Fibroblast of lung (primary cell): ENCODE results near the gene GNAL. TPM values are rescaled to one million over a fixed set of nuclear protein-coding genes. Genes with fewer than 3 reads are reported as not detected.
"Not testable (repeated sequence)": the region's sequence is repeated elsewhere in the genome, so short reads cannot be mapped to it uniquely, and the experiment has no call there.

Experiments used
- DNase-seq, 2 donors: peaks; one replicate each; pipeline versions ENCODE4 v3.0.0 to v3.0.0-alpha.2; 2010; ENCODE audit warnings: low read depth in 2 of 2
- H2AFZ ChIP-seq: 2 replicates; pipeline ENCODE4 v1.5.1; 2012; ENCODE audit warnings: low read length, control low read depth, inconsistent platforms
- H3K27ac ChIP-seq: 2 replicates; pipeline ENCODE4 v1.5.1; 2011; ENCODE audit warnings: low read length, control low read depth; ENCODE audit not compliant: insufficient read depth
- H3K27me3 ChIP-seq: 2 replicates; pipeline ENCODE4 v1.5.1; 2011; ENCODE audit warnings: mild to moderate bottlenecking, low read length; ENCODE audit not compliant: control insufficient read depth, insufficient read depth
- H3K36me3 ChIP-seq: 2 replicates; pipeline ENCODE4 v1.5.1; 2011; ENCODE audit warnings: low read length; ENCODE audit not compliant: control insufficient read depth, insufficient read depth
- H3K4me1 ChIP-seq: 2 replicates; pipeline ENCODE4 v1.5.1; 2011; ENCODE audit warnings: low read length; ENCODE audit not compliant: control insufficient read depth, insufficient read depth; ENCODE audit errors: extremely low read depth
- H3K4me2 ChIP-seq: 2 replicates; pipeline ENCODE4 v1.5.1; 2011; ENCODE audit warnings: low read length, control low read depth; ENCODE audit not compliant: insufficient read depth; ENCODE audit errors: extremely low read depth
- H3K4me3 ChIP-seq, 4 experiments: fragments of 200-600 bp in 1 of 4; sonication (generic) in 1 of 4; replicated peaks in 1 of 4; 2 replicates each; pipeline ENCODE4 v1.5.1; 2011 to 2016; ENCODE audit warnings: low read length in 4 of 4, low read depth in 3 of 4, mild to moderate bottlenecking in 3 of 4, control low read depth in 2 of 4, inconsistent platforms in 1 of 4, mixed read lengths in 1 of 4; ENCODE audit not compliant: insufficient read depth in 1 of 4; ENCODE audit errors: control extremely low read depth in 1 of 4
- H3K79me2 ChIP-seq: 2 replicates; pipeline ENCODE4 v1.5.1; 2012; ENCODE audit warnings: mild to moderate bottlenecking, low read length, inconsistent platforms; ENCODE audit not compliant: control insufficient read depth, insufficient read depth
- H3K9ac ChIP-seq: 2 replicates; pipeline ENCODE4 v1.5.1; 2011; ENCODE audit warnings: mild to moderate bottlenecking, low read length, control low read depth; ENCODE audit not compliant: insufficient read depth
- H3K9me3 ChIP-seq: 2 replicates; pipeline ENCODE4 v1.5.1; 2012; ENCODE audit warnings: low read depth, low read length; ENCODE audit not compliant: control insufficient read depth, insufficient read depth
- H4K20me1 ChIP-seq: 2 replicates; pipeline ENCODE4 v1.5.1; 2011; ENCODE audit warnings: low read length; ENCODE audit not compliant: control insufficient read depth, insufficient read depth; ENCODE audit errors: extremely low read depth
- CTCF ChIP-seq, 2 donors: IDR thresholded peaks in 1 of 2; conservative IDR thresholded peaks in 1 of 2; 1 replicate in 1 of 2; 2 replicates in 1 of 2; pipeline ENCODE4 v1.5.1; 2011 to 2012; ENCODE audit warnings: low read length in 2 of 2, control low read depth in 1 of 2, inconsistent platforms in 1 of 2, low read depth in 1 of 2, mild to moderate bottlenecking in 1 of 2
- EZH2 ChIP-seq: IDR thresholded peaks from 2 replicates; pipeline ENCODE4 v1.5.1; 2012; ENCODE audit warnings: low read length, control low read depth, mild to moderate bottlenecking; ENCODE audit errors: missing control alignments
- polyA plus RNA-seq, 2 donors: library from polyadenylated mRNA; depleted of rRNA in 1 of 2; stranded (reverse) in 1 of 2; unstranded in 1 of 2; fragments of >200 nt; gene quantifications; 2 replicates each; pipeline ENCODE4 v1.2.1, GENCODE V29; 2011 to 2012; ENCODE audit warnings: missing spikeins in 1 of 2
- total RNA-seq: library from RNA; depleted of rRNA; stranded (reverse); fragments of >200 nt; gene quantifications from 2 replicates; pipeline ENCODE4 v1.2.1, GENCODE V29; 2014

GNAL gene
- total and polyA plus RNA-seq, 2 donors (not counting 1 experiment from before 2014, with no cell fraction given) = 0.05 to 0.50 TPM

DNA sequence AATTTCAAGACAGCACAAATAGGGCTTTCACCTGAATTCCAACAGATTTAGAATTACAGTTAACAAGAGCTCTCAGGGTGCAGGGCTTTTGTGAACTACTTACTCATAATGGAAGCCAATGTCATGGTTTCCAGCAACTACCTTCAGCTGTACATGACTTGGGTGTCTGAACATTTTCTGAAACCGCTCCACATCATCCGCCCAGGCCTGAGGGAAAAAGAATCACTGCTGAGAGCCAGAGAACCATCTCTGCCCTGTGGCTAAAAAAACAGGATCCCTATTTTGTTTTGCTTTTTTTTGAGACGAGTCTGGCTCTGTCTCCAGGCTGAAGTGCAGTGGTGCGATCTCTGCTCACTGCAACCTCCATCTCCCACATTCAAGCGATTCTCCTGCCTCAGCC lies 200.2 kb downstream of the GNAL start:
- no peak overlapping the region for H3K9ac ChIP-seq
- no peaks in the 10 kb centered on the region for H3K4me1 ChIP-seq
- H3K9me3 ChIP-seq = no peaks in the 10 kb centered on the region
- H3K4me2 ChIP-seq = no peak overlapping the region
- H4K20me1 ChIP-seq = no peaks in the 10 kb centered on the region
- H3K36me3 ChIP-seq = peaks cover 6% of the 10 kb centered on the region
- no peak overlapping the region for H3K4me3 ChIP-seq
- H2AFZ ChIP-seq = no peak overlapping the region
- H3K27ac ChIP-seq = no peak overlapping the region
- H3K27me3 ChIP-seq = no peaks in the 10 kb centered on the region
- TF ChIP-seq CTCF (conservative IDR thresholded peaks at IDR 0.05 in 1 of 2, IDR thresholded peaks at IDR 0.05 in 1 of 2; ENCODE audit: low read depth in 1 of 2, low read length in 2 of 2) (no peak), EZH2 (no peak)
- DNase-seq = no peak
- no peaks in the 10 kb centered on the region for H3K79me2 ChIP-seq

GRCh38 chr18:11891737-11892136 lies 202.7 kb downstream of the GNAL start:
- TF ChIP-seq EZH2 (no peak), CTCF (conservative IDR thresholded peaks at IDR 0.05 in 1 of 2, IDR thresholded peaks at IDR 0.05 in 1 of 2; ENCODE audit: low read depth in 1 of 2, low read length in 2 of 2) (no peak)
- Histone ChIP-seq H3K4me2 (no peak overlapping the region), H3K4me1 (no peaks in the 10 kb centered on the region), H4K20me1 (no peaks in the 10 kb centered on the region), H3K9me3 (no peaks in the 10 kb centered on the region), H3K79me2 (no peaks in the 10 kb centered on the region), H2AFZ (no peak overlapping the region), H3K4me3 (no peak overlapping the region), H3K36me3 (peaks cover 4% of the 10 kb centered on the region), H3K27ac (no peak overlapping the region), H3K9ac (no peak overlapping the region), H3K27me3 (no peaks in the 10 kb centered on the region)
- DNase-seq = no peak

DNA sequence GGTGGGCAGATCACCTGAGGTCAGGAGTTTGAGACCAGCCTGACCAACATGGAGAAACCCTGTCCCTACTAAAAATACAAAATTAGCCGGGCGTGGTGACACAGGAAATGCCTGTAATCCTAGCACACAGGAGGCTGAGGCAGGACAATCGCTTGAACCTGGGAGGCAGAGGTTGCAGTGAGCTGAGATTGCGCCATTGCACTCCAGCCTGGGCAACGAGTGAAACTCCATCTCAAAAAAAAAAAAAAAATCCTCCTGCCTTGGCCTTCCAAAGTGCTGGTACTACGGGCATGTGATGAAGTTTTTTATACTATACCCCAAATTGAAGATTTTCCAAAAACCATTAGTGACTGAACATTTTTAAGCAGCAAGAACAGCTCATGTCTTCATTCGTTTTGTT lies 203.4 kb downstream of the GNAL start:
- H3K9me3 ChIP-seq, H3K4me3 ChIP-seq, H3K27ac ChIP-seq, H3K27me3 ChIP-seq, H3K36me3 ChIP-seq, H3K9ac ChIP-seq, H3K79me2 ChIP-seq, DNase-seq, H2AFZ ChIP-seq, H4K20me1 ChIP-seq, H3K4me2 ChIP-seq, H3K4me1 ChIP-seq: not testable (repeated sequence)
